GM18907 (cell line): ENCODE data around the gene DDX17.

Experiments used
- ATAC-seq: cut with Tn5 transposase; IDR thresholded peaks from one replicate; pipeline ENCODE4 v1.9.1; 2021; ENCODE audit warnings: mild to moderate bottlenecking, moderate library complexity; ENCODE audit not compliant: unreplicated experiment

Gene DDX17

GRCh38 chr22:38451404-38451803 lies 54.7 kb downstream of the DDX17 start:
- no peak for ATAC-seq

- no peak for ATAC-seq
Observed at GRCh38 chr22:38450234-38450797, 55.8 kb downstream of the DDX17 start.

- no peak for ATAC-seq
Observed at GRCh38 chr22:38449776-38450175, 56.3 kb downstream of the DDX17 start.

GRCh38 chr22:38448945-38449745 lies 57.0 kb downstream of the DDX17 start:
- ATAC-seq = no peak

- no peak for ATAC-seq
Observed at GRCh38 chr22:38446018-38446601, 60.0 kb downstream of the DDX17 start.

GRCh38 chr22:38444783-38445182 lies 61.3 kb downstream of the DDX17 start:
- ATAC-seq = no peak

GRCh38 chr22:38443628-38444521 lies 62.2 kb downstream of the DDX17 start:
- no peak for ATAC-seq

GRCh38 chr22:38442967-38443627 lies 63.0 kb downstream of the DDX17 start:
- ATAC-seq = no peak

GRCh38 chr22:38441620-38442287 lies 64.4 kb downstream of the DDX17 start:
- ATAC-seq = no peak

- ATAC-seq = no peak
Observed at GRCh38 chr22:38440747-38441350, 65.3 kb downstream of the DDX17 start.

GRCh38 chr22:38437416-38437815 lies 68.7 kb downstream of the DDX17 start:
- no peak for ATAC-seq

GRCh38 chr22:38436629-38437395 lies 69.3 kb downstream of the DDX17 start:
- ATAC-seq = no peak

GRCh38 chr22:38435965-38436364 lies 70.1 kb downstream of the DDX17 start:
- ATAC-seq = no peak

GRCh38 chr22:38435010-38435409 lies 71.1 kb downstream of the DDX17 start:
- no peak for ATAC-seq

GRCh38 chr22:38433871-38434270 lies 72.2 kb downstream of the DDX17 start:
- no peak for ATAC-seq
